ENCODE results near the gene INSL3.
A peak's percentile ranks its signal among the peaks of the same experiment; 100 is the strongest.
"Not testable (repeated sequence)": the region's sequence is repeated elsewhere in the genome, so short reads cannot be mapped to it uniquely, and the experiment has no call there.

Gene INSL3

DNA sequence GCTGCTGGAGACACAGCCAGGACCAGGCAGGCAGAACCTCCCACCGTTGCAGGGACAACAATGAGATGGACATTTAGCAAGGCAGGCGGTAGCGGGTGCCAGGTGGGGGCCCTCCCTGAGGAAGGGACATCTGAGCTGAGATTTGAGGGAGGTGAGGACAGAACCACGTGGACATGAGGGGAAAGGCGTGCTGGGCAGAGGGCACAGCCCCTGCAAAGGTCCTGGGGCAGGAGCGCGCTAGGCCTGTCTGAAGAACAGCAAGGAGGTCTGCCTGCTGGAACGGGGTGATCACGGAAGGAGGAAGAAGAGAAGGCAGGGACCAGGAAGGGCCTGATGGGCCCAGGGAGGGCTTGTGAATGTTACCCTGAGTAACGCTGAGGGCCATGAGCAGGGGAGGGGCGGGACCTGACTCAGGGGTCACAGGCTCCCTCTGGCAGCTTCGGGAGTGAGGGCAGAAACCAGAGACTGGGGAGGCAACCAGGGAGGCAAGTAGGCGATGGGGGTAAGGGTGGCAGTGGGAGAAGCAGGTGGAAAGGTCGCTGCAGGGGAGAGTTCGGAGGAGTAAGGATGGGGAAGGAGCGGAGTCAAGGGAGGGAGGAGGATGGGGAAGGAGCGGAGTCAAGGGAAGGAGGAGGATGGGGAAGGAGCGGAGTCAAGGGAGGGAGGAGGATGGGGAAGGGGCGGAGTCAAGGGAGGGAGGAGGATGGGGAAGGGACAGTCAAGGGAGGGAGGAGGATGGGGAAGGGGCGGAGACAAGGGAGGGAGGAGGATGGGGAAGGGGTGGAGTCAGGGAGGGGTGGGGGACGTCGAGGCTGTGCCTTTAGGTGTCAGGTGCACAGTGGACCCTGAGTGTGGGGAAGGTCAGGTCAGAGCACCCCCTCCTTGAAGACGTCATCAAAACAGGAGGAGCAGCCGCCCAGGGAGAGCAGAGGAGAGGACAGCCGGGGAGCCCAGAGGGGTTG lies 42.1 kb downstream of the INSL3 start:
- DNase-seq: no peak

DNA sequence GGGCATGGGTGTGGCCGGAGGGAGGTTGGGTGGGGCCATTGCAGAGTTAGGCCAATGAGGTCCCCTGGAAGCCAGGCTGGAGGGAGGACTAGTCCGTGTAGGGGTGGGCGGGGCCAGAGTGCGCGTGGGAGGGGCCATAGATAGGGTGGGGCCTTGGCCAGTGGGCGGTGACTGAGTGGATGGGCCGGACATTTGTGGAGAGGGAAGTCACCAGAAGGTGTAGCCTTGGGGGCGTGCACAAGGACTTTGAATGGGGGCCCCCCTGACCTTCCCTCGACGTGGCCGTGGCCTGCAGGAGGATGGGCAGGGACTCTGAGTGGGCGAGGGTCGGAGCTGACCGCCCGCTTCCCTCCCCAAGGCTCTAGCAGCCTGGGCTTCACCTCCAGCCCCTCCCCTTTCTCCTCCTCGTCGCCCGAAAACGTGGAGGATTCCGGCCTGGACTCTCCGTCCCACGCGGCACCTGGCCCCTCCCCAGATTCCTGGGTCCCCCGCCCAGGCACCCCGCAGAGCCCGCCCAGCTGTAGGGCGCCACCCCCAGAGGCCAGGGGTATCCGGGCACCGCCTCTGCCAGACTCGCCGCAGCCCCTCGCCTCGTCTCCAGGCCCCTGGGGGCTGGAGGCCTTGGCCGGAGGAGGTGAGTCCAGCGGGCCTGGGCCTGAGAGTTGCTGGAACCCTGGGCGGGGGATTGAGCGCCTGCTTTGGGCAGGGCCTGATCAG lies 42.9 kb downstream of the INSL3 start:
- peak; percentile 23 for DNase-seq

DNA sequence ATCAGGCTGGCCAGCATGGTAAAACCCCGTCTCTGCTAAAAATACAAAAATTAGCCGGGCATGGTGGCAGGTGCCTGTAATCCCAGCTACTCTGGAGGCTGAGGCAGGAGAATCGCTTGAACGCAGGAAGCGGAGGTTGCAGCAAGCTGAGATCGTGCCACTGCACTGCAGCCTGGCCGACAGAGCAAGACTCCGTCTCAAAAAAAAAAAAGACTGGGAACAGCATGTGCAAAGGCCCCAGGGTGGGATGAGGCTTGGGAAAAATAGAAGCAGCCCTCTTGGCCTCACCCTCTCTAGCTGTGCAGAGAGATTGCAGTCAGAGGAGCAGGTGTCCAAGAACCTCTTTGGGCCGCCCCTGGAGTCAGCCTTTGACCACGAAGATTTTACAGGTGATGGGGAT lies 43.5 kb downstream of the INSL3 start:
- DNase-seq: not testable (repeated sequence)

DNA sequence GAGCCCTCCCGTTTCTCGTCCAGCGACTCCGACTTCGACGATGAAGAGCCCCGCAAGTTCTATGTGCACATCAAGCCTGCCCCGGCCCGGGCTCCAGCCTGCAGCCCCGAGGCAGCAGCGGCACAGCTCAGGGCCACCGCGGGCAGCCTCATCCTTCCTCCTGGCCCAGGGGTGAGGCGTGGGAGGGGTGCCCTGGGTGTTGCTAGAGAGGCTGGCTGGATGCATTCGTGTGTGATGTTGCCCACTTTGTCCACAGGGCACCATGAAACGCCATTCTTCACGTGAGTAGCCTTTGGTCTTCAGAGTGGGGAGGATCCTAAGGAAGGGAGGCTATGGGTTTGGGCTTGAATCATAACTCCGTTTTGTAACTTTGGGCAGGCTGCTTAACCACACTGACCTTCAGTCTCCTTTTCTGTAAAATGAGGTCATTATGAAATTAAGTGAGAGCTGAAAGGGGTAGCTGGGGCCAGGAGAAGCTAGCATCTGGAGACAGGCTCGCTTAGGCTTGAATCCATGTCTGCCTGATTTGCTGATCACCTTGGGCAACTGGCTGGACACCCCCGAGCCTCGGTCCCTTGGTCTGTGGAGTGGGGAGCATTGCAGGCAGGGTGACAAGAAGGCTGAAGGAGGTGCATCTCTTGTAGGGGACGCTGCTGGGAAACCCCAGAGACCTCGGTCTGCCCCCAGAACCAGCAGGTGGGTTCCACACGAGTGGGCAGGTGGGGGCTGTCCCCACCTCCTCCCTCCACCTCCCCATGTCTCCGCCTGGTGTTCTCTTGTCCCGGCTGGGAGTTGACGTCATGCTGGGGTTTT lies 45.1 kb downstream of the INSL3 start:
- no peak for DNase-seq

DNA sequence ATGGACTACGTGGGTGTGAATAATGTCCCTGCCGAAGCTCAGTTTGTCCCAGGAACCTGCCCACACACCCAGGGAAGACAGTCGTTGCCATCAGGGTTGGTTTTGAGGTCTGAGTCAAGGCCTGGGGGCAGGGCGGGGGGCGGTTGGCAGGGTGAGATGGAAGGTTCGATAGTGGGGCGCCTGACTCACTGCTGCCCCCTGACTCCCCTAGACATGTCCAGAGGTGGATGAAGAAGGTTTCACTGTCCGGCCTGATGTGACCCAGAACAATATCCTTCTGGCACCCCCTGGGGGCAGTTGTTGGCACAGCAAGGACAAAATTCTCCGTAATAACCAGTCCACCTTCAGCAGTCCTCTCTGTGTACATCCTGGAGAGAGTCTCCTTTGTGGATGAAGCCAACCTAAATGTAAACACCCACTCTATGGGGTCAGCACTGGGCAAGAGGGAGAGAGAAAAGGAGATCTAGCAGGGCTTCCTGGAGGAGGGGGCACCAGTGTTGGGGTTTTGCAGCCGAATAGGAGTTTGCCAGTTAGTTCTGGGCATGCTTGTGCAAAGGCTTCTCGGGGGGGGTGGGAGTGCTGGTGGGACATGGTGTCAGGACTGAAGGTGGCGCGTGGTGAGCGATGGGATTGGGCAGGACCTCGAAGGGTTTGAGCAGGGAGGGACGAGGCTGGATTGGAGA lies 45.9 kb downstream of the INSL3 start:
- DNase-seq: no peak

DNA sequence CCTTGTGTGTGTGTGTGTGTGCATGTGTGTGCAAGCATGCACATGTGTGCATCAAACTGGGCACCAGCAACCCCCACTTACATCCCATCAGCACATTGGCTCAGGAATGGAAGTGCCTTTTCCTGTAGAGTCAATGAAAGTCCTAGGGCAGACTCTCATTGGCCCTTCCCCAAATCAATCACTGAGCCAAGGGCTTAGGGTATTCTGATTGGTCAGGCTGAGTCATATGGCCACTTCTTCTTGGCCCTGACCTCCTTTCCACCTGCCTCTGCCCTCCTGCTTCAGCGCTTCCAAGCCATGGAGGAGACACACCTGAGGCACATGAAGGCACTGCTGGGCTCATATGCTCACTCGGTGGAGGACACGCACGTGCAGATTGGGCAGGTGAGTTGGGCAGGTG lies 49.1 kb downstream of the INSL3 start:
- DNase-seq: no peak

DNA sequence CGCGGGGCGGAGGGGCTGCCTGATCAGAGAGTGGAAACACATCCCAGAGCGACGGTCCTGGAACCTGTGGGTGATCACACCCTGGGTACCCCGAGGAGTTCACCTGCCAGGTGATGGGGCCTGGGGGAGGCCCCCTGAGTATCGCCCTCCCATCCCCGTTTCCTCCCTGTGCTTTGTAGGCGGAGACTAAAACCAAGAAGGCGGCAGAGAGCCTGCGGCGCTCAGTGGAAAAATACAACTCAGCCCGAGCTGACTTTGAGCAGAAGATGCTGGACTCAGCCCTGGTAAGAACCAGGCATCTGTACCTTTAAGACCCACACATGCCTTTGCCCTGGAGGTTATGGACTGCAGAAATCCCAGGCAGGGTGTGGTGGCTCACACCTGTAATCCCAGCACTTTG lies 50.7 kb downstream of the INSL3 start:
- DNase-seq: no peak

DNA sequence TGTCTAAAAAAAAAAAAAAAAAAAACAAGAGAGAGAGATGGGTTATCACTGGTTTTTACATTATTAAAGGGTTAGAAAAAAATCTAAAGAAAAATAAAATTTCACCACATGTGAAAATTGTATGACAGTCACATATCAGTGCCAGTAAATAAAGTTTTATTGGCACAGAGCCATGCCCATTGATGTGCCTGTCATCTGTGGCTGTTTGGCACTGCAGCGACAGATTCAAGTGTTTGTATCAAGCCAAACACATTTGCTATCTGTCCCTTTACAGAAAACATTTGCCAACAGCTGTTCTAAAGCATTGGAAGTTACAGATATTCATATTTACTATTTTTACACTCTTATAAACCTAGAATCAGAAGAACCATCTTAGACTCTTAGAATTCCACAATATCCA lies 53.8 kb downstream of the INSL3 start:
- DNase-seq: no peak

DNA sequence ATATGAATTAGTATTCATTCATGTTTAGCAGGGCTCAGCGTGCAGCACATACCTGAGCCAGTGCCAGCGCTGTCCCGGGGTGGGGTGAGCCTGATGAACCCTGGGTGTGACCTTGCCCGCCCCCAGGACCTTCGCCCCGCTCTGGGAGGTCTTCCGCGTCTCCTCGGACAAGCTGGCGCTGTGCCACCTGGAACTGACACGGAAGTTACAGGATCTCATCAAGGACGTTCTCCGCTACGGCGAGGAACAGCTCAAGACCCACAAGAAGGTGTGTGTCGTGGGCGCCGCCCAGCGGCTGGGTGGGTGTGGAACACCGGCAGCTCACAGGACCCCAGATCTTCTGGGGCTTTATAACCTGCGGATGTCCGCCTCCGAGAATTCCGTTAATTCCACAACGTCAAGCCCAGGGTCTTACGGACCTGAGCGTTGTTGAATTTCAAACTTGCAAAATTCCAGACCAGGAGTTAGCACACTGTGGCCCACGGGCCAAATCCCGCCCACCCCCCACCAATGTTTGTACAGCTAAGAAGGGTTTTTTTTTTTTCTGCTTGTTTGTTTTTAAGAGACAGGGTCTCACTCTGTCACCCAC lies 54.7 kb downstream of the INSL3 start:
- peak; percentile 29 for DNase-seq
